Caco-2 (cell line): ENCODE results near the gene CAP2. TPM values are rescaled to one million over a fixed set of nuclear protein-coding genes. Genes with fewer than 3 reads are reported as not detected.

Source experiments
- BruUV-seq: library from RNA; stranded (reverse); fragments of 400-500 nt; replicated peaks from 2 replicates; lab custom pipeline; 2021; lab: Mats Ljungman, UMichigan
- CTCF ChIA-PET: fragments of 300-600 bp; sonication (Branson Sonifier 250); formaldehyde crosslinking; loops from one replicate; lab custom pipeline; 2022; ENCODE audit warnings: antibody characterized with exemption; lab: Charles Lee
- POLR2A ChIA-PET: fragments of 300-600 bp; sonication (Branson Sonifier 250); formaldehyde crosslinking; loops from one replicate; lab custom pipeline; 2022; ENCODE audit warnings: antibody characterized with exemption; lab: Charles Lee
- DNase-seq, 2 experiments: peaks; one replicate each; pipeline versions ENCODE4 v3.0.0 to v3.0.0-alpha.2; 2020 to 2022
- H3K27me3 ChIP-seq: replicated peaks from 2 replicates; pipeline ENCODE4 v1.6.0; 2011; ENCODE audit warnings: low read length; ENCODE audit not compliant: control insufficient read depth, insufficient read depth
- H3K36me3 ChIP-seq: 2 replicates; pipeline ENCODE4 v1.5.1; 2011; ENCODE audit warnings: low read length; ENCODE audit not compliant: control insufficient read depth, insufficient read depth
- H3K4me1 ChIP-seq: fragments of 250-450 bp; sonication (Bioruptor Pico); 2 replicates; pipeline ENCODE4 v1.5.1; 2020; ENCODE audit warnings: mild to moderate bottlenecking
- H3K4me3 ChIP-seq: 2 replicates; pipeline ENCODE4 v1.5.1; 2011; ENCODE audit warnings: low read depth, mild to moderate bottlenecking, control low read depth, low read length
- H3K9me3 ChIP-seq: fragments of 250-450 bp; sonication (Bioruptor Pico); 2 replicates; pipeline ENCODE4 v1.5.1; 2020; ENCODE audit warnings: mild to moderate bottlenecking, moderate library complexity
- H3K27ac Mint-ChIP-seq: one replicate; pipeline ENCODE4 v1.8.0; 2022; ENCODE audit warnings: mixed read lengths; ENCODE audit not compliant: unreplicated experiment
- H3K27me3 Mint-ChIP-seq: one replicate; pipeline ENCODE4 v1.8.0; 2022; ENCODE audit warnings: mixed read lengths; ENCODE audit not compliant: insufficient read depth, unreplicated experiment
- H3K36me3 Mint-ChIP-seq: one replicate; pipeline ENCODE4 v1.8.0; 2022; ENCODE audit warnings: mild to moderate bottlenecking, mixed read lengths; ENCODE audit not compliant: insufficient read depth, unreplicated experiment
- H3K4me1 Mint-ChIP-seq: one replicate; pipeline ENCODE4 v1.8.0; 2022; ENCODE audit warnings: low read depth, mixed read lengths; ENCODE audit not compliant: unreplicated experiment
- H3K4me3 Mint-ChIP-seq: one replicate; pipeline ENCODE4 v1.8.0; 2022; ENCODE audit warnings: mild to moderate bottlenecking, moderate library complexity, mixed read lengths; ENCODE audit not compliant: unreplicated experiment
- H3K9me3 Mint-ChIP-seq: one replicate; pipeline ENCODE4 v1.8.0; 2022; ENCODE audit warnings: mixed read lengths; ENCODE audit not compliant: unreplicated experiment
- intact Hi-C: fragments of 100-400 bp; cut with micrococcal nuclease; formaldehyde crosslinking; loops from one replicate; pipeline ENCODE4 v1.10.0; 2022; ENCODE audit not compliant: unreplicated experiment
- total RNA-seq: library from RNA; stranded (reverse); gene quantifications from 2 replicates; pipeline ENCODE4 v1.2.3, GENCODE V29; 2022
- TF ChIP-seq, protein P1 (sequence below), 2 experiments: fragments of 200-600 bp in 1 of 2; IDR thresholded peaks; 1 replicate in 1 of 2; 2 replicates in 1 of 2; pipeline versions ENCODE4 v1.5.1 to v1.8.0; 2011 to 2022; ENCODE audit warnings: antibody characterized with exemption in 1 of 2, control low read depth in 1 of 2, inconsistent platforms in 1 of 2, low read depth in 1 of 2, low read length in 1 of 2, mild to moderate bottlenecking in 1 of 2, moderate library complexity in 1 of 2; ENCODE audit not compliant: insufficient read depth in 1 of 2, severe bottlenecking in 1 of 2, unreplicated experiment in 1 of 2

CAP2 gene
- total RNA-seq, 1 experiment from 2014 or later = 8.9 TPM

DNA sequence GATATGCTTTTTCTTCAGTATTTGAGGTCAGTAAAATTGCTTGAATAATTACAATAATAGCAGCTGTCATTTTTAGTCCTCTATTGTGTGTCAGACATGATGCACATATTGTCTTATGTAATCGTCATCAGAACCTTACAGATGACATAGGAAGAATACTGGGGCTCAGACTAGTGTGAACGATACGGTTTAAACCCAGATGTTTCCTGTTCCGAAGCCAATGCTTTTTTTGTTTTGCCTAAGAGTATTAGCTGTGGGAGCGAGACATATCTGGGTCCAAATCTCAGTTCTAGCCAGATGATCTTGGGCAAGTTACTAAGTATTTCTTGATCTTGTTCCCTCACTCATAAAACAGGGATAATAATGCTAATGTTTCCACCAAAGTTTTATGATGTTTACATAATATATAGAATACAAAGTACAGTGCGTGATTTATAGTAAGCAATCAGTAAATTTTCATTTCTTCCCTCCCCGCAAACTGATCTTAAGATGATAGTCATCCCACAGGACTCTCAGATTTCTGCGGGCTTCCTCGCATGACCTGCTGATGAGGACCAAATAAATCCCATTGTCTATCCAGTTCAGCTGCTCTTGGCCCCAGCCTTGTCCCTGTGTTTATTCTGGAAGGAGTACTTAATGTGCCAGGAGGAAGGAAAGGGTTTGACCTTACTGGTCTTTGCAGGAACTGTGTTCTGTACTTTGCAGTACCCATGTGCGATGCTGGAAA lies 98.2 kb downstream of the CAP2 start:
- H3K36me3 ChIP-seq = no peaks in the 10 kb centered on the region
- no peak overlapping the region for H3K27ac Mint-ChIP-seq
- no peak overlapping the region for H3K4me3 Mint-ChIP-seq
- no peaks in the 10 kb centered on the region for H3K9me3 ChIP-seq
- ChIA-PET POLR2A (interaction anchor here (0.6 kb wide), 1 partner anchor 189 kb away, joined by 3 read pairs; no protein-coding TSS in a partner anchor), CTCF (no interaction called here)
- intact Hi-C loops = no loop called here
- no peaks in the 10 kb centered on the region for H3K27me3 Mint-ChIP-seq
- TF ChIP-seq, protein P1, sequence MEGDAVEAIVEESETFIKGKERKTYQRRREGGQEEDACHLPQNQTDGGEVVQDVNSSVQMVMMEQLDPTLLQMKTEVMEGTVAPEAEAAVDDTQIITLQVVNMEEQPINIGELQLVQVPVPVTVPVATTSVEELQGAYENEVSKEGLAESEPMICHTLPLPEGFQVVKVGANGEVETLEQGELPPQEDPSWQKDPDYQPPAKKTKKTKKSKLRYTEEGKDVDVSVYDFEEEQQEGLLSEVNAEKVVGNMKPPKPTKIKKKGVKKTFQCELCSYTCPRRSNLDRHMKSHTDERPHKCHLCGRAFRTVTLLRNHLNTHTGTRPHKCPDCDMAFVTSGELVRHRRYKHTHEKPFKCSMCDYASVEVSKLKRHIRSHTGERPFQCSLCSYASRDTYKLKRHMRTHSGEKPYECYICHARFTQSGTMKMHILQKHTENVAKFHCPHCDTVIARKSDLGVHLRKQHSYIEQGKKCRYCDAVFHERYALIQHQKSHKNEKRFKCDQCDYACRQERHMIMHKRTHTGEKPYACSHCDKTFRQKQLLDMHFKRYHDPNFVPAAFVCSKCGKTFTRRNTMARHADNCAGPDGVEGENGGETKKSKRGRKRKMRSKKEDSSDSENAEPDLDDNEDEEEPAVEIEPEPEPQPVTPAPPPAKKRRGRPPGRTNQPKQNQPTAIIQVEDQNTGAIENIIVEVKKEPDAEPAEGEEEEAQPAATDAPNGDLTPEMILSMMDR (IDR thresholded peaks at IDR 0.05; ENCODE audit: insufficient read depth in 1 of 2, low read depth in 1 of 2, low read length in 1 of 2, severe bottlenecking in 1 of 2, unreplicated experiment in 1 of 2) = no peak
- H3K4me1 Mint-ChIP-seq = no peaks in the 10 kb centered on the region
- no peak overlapping the region for H3K4me3 ChIP-seq
- no peak for DNase-seq
- BruUV-seq = no TSS peak
- H3K9me3 Mint-ChIP-seq = no peaks in the 10 kb centered on the region
- H3K4me1 ChIP-seq = no peaks in the 10 kb centered on the region
- peaks cover 12% of the 10 kb centered on the region for H3K36me3 Mint-ChIP-seq
- no peaks in the 10 kb centered on the region for H3K27me3 ChIP-seq

DNA sequence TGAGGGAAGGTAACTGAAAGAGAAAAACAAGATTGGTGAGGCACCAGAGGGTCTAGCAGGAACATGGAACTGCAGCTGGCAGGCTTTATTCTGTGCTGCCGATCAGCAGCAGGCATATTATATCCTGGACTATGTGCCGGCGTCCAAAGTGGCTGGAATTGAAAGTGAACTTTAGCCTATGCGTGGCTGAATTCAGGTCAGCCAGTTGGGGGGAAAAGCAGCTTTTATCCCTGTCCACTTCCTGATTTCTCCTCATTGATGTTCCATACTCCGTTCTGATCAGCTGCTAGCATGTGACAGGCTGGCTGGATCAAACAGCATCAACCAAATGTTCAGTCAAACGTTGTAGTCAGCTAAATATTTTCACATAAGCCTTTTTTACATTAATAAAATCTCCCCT lies 99.0 kb downstream of the CAP2 start:
- CTCF ChIA-PET = no interaction called here

DNA sequence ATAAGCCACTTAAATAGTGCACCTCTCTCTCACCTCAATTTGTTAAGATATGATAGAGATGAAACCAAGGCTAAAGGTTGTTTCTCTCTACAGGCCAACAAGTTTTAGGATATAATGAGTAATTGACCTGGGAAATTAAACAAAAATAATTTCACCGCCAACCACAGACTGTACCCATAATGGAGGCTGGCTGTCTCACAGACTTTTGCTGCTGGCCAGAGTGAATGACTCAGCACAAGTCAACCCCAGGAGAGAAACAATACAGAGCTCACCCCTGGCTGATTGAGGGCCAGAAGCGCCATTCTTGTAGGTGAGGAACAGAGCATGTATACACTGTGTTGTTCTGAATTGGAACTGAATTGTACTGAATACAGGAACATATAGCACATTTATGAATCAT lies 99.9 kb downstream of the CAP2 start:
- no peaks in the 10 kb centered on the region for H3K4me1 Mint-ChIP-seq

More for the DNA sequence above, 99.0 kb downstream of the CAP2 start:
- Histone ChIP-seq H3K4me1 (no peaks in the 10 kb centered on the region), H3K4me3 (no peak overlapping the region), H3K36me3 (no peaks in the 10 kb centered on the region), H3K27me3 (no peaks in the 10 kb centered on the region), H3K9me3 (no peaks in the 10 kb centered on the region)
- POLR2A ChIA-PET = no interaction called here
- no peak overlapping the region for H3K4me3 Mint-ChIP-seq
- H3K9me3 Mint-ChIP-seq = no peaks in the 10 kb centered on the region
- peaks cover 8% of the 10 kb centered on the region for H3K36me3 Mint-ChIP-seq
- BruUV-seq = no TSS peak
- H3K27me3 Mint-ChIP-seq = no peaks in the 10 kb centered on the region
- H3K27ac Mint-ChIP-seq = no peak overlapping the region
- DNase-seq = no peak
- TF ChIP-seq, protein P1 (IDR thresholded peaks at IDR 0.05; ENCODE audit: insufficient read depth in 1 of 2, low read depth in 1 of 2, low read length in 1 of 2, severe bottlenecking in 1 of 2, unreplicated experiment in 1 of 2) = no peak
- H3K4me1 Mint-ChIP-seq = no peaks in the 10 kb centered on the region
- intact Hi-C loops = no loop called here

More for the DNA sequence above, 99.9 kb downstream of the CAP2 start:
- H3K27me3 Mint-ChIP-seq = no peaks in the 10 kb centered on the region
- no TSS peak for BruUV-seq
- Histone ChIP-seq H3K27me3 (no peaks in the 10 kb centered on the region), H3K4me3 (no peak overlapping the region), H3K9me3 (no peaks in the 10 kb centered on the region), H3K4me1 (no peaks in the 10 kb centered on the region), H3K36me3 (no peaks in the 10 kb centered on the region)
- TF ChIP-seq, protein P1 (IDR thresholded peaks at IDR 0.05; ENCODE audit: insufficient read depth in 1 of 2, low read depth in 1 of 2, low read length in 1 of 2, severe bottlenecking in 1 of 2, unreplicated experiment in 1 of 2) = no peak
- peaks cover 2% of the 10 kb centered on the region for H3K36me3 Mint-ChIP-seq
- CTCF ChIA-PET = no interaction called here
- no peak for DNase-seq
- H3K4me3 Mint-ChIP-seq = no peak overlapping the region
- intact Hi-C loops = no loop called here
- POLR2A ChIA-PET = no interaction called here
- H3K27ac Mint-ChIP-seq = no peak overlapping the region
- no peaks in the 10 kb centered on the region for H3K9me3 Mint-ChIP-seq
